HG03066 (cell line): Measurements from ENCODE around the gene DDX59.

Source experiments
- ATAC-seq: cut with Tn5 transposase; IDR thresholded peaks from one replicate; pipeline ENCODE4 v1.9.1; 2021; ENCODE audit warnings: low read depth; ENCODE audit not compliant: unreplicated experiment

DDX59 gene

GRCh38 chr1:200669314-200670241 lies at the start of gene DDX59:
DDX59 (minus strand) TSS chr1:200669907; CDS start chr1:200666740, 3,167 bp downstream.
- ATAC-seq = peak; percentile 86

- ATAC-seq = no peak
These were observed 44.9 kb upstream of the DDX59 start for GRCh38 chr1:200714504-200715187.

GRCh38 chr1:200710166-200710565 lies 40.5 kb upstream of the DDX59 start:
- ATAC-seq = no peak

- ATAC-seq = no peak
These were observed 39.1 kb upstream of the DDX59 start for GRCh38 chr1:200708769-200709168.

- ATAC-seq = no peak
These were observed 38.5 kb upstream of the DDX59 start for GRCh38 chr1:200708161-200708560.

GRCh38 chr1:200707116-200707515 lies 37.4 kb upstream of the DDX59 start:
- no peak for ATAC-seq

GRCh38 chr1:200706111-200706814 lies 36.6 kb upstream of the DDX59 start:
- no peak for ATAC-seq

GRCh38 chr1:200704986-200705500 lies 35.3 kb upstream of the DDX59 start:
- no peak for ATAC-seq

GRCh38 chr1:200699871-200700270 lies 30.2 kb upstream of the DDX59 start:
- no peak for ATAC-seq

- no peak for ATAC-seq
These were observed 25.0 kb upstream of the DDX59 start for GRCh38 chr1:200694738-200695137.

GRCh38 chr1:200693327-200693726 lies 23.6 kb upstream of the DDX59 start:
- no peak for ATAC-seq

GRCh38 chr1:200692316-200692715 lies 22.6 kb upstream of the DDX59 start:
- no peak for ATAC-seq

- ATAC-seq = no peak
These were observed 16.9 kb upstream of the DDX59 start for GRCh38 chr1:200686620-200687019.

- ATAC-seq = no peak
These were observed 14.3 kb upstream of the DDX59 start for GRCh38 chr1:200684015-200684414.

- ATAC-seq = no peak
These were observed 13.6 kb upstream of the DDX59 start for GRCh38 chr1:200683298-200683697.

- ATAC-seq = no peak
These were observed 11.5 kb upstream of the DDX59 start for GRCh38 chr1:200681231-200681630.

GRCh38 chr1:200676829-200677228 lies 7.1 kb upstream of the DDX59 start:
- no peak for ATAC-seq

- no peak for ATAC-seq
These were observed 5.8 kb upstream of the DDX59 start for GRCh38 chr1:200675588-200675852.

- ATAC-seq = no peak
These were observed 5.3 kb upstream of the DDX59 start for GRCh38 chr1:200674838-200675587.
